Hematopoietic multipotent progenitor cell treated with erythropoietin and hydrocortisone succinate and interleukin-3 and kit ligand, for 6 days (in vitro differentiated cells): ENCODE data around the gene NMNAT3.
"Not testable (repeated sequence)": the region's sequence is repeated elsewhere in the genome, so short reads cannot be mapped to it uniquely, and the experiment has no call there.

Experiments
- DNase-seq: peaks from one replicate; pipeline ENCODE4 v3.0.0-alpha.2; 2015

Gene NMNAT3

GRCh38 chr3:139633511-139633910, 44.3 kb downstream of the NMNAT3 start:
- no peak for DNase-seq

GRCh38 chr3:139630542-139630941, 47.2 kb downstream of the NMNAT3 start:
- DNase-seq = no peak

- DNase-seq = peak; percentile 51
These were observed 48.7 kb downstream of the NMNAT3 start for GRCh38 chr3:139629033-139629432.

- DNase-seq = no peak
These were observed 50.0 kb downstream of the NMNAT3 start for GRCh38 chr3:139627759-139628158.

- no peak for DNase-seq
These were observed 57.3 kb downstream of the NMNAT3 start for GRCh38 chr3:139620438-139620837.

GRCh38 chr3:139619484-139619883, 58.3 kb downstream of the NMNAT3 start:
- DNase-seq = no peak

GRCh38 chr3:139617672-139618268, 60.0 kb downstream of the NMNAT3 start:
- no peak for DNase-seq

GRCh38 chr3:139611528-139611927, 66.2 kb downstream of the NMNAT3 start:
- DNase-seq = no peak

GRCh38 chr3:139610886-139611285, 66.9 kb downstream of the NMNAT3 start:
- DNase-seq = no peak

- no peak for DNase-seq
These were observed 68.8 kb downstream of the NMNAT3 start for GRCh38 chr3:139608924-139609323.

- no peak for DNase-seq
These were observed 69.7 kb downstream of the NMNAT3 start for GRCh38 chr3:139608108-139608380.

GRCh38 chr3:139607257-139608107, 70.3 kb downstream of the NMNAT3 start:
- no peak for DNase-seq

- no peak for DNase-seq
These were observed 75.8 kb downstream of the NMNAT3 start for GRCh38 chr3:139602003-139602402.

- DNase-seq = no peak
These were observed 76.4 kb downstream of the NMNAT3 start for GRCh38 chr3:139601191-139601961.

- no peak for DNase-seq
These were observed 79.8 kb downstream of the NMNAT3 start for GRCh38 chr3:139597947-139598346.

- not testable (repeated sequence) for DNase-seq
These were observed 86.6 kb downstream of the NMNAT3 start for GRCh38 chr3:139591186-139591585.

GRCh38 chr3:139588450-139588849, 89.3 kb downstream of the NMNAT3 start:
- DNase-seq = peak; percentile 60

GRCh38 chr3:139587797-139588196, 90.0 kb downstream of the NMNAT3 start:
- no peak for DNase-seq

- no peak for DNase-seq
These were observed 91.3 kb downstream of the NMNAT3 start for GRCh38 chr3:139586420-139587017.

- no peak for DNase-seq
These were observed 92.0 kb downstream of the NMNAT3 start for GRCh38 chr3:139585820-139586219.

- not testable (repeated sequence) for DNase-seq
These were observed 94.1 kb downstream of the NMNAT3 start for GRCh38 chr3:139583651-139584050.

GRCh38 chr3:139578783-139579182, 99.0 kb downstream of the NMNAT3 start:
- DNase-seq = no peak

GRCh38 chr3:139577909-139578308, 99.9 kb downstream of the NMNAT3 start:
- no peak for DNase-seq

GRCh38 chr3:139577346-139577745, 100.4 kb downstream of the NMNAT3 start:
- no peak for DNase-seq
